Smooth muscle cell of the brain vasculature (primary cell): ENCODE data around the gene PRSS12.
"Not testable (repeated sequence)": the region's sequence is repeated elsewhere in the genome, so short reads cannot be mapped to it uniquely, and the experiment has no call there.

Source experiments
- DNase-seq: peaks from one replicate; pipeline ENCODE4 v3.0.0-alpha.2; 2012; ENCODE audit warnings: low read depth, low spot score

The PRSS12 gene

GRCh38 chr4:118325431-118325830 lies 27.4 kb downstream of the PRSS12 start:
- no peak for DNase-seq

- no peak for DNase-seq
Measured at GRCh38 chr4:118322831-118323502, 29.8 kb downstream of the PRSS12 start.

- DNase-seq = no peak
Measured at GRCh38 chr4:118318931-118319330, 33.9 kb downstream of the PRSS12 start.

DNA sequence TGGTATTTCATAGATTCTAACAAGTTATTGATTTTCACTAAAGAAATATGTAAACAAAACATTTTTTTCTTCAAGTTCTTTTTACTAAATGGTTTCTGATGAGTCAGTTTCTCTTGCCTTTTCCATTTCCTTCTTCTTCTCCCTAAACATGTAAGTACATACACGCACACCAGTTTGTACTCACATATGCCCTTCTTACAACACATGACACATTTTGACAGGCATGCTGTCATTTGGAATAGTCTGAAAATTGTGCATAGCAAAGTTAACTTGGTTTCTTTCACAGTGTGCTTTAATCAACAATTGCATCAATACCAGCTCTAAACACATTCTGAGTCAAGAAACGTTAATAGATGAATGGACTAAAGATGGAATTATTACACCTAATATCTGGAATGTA lies 35.1 kb downstream of the PRSS12 start:
- no peak for DNase-seq

DNA sequence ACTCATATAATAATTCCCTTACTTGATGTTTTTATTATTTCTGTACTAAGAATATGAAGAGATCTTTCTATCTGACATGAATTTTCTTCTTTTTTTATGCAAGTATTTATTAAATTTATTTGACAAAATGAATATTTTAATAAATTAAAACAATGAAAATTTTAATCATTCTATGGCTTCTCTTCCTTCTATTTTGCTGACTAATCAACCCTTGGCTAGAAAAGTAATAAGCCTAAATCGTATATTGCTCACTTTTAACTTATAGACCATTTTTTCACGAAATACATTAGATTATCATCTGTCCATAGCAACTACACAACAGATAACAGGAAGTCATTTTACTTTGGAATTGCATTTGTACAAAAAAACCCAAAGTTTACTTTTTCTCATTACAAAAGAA lies 38.6 kb downstream of the PRSS12 start:
- DNase-seq = no peak

- DNase-seq = no peak
Measured at GRCh38 chr4:118313098-118313497, 39.7 kb downstream of the PRSS12 start.

DNA sequence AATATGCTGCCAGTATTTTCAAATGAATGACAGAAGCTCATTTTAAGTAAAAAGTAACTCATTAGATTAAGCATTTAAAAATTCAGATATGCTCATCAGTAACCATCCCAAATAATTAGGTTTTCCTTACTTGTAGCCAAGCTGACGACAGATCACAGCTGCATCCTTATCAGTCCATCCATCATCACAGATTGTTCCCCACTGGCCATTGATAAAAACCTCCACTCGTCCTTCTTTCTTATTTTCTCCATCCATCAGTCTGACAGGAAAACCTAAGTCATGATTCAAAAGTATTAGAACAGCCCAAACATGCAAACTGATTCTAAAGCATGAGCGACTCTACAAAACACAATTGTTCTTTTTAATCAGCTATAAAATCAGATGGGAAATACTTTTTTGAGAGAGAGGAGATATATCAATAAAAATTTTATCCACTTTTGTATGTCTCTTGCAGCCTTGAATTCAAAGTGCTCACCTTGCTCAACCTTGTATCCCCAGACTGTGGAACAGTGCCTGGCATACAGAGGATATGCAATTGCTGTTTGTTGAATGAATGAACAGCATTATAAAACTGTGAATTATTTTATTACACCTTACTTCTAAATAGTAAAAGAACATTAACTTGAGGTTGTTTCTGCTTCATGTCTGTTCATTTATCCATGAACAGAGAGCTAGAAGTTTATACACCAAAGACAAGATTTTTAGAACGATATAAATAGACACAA lies 44.3 kb downstream of the PRSS12 start:
- DNase-seq = no peak

DNA sequence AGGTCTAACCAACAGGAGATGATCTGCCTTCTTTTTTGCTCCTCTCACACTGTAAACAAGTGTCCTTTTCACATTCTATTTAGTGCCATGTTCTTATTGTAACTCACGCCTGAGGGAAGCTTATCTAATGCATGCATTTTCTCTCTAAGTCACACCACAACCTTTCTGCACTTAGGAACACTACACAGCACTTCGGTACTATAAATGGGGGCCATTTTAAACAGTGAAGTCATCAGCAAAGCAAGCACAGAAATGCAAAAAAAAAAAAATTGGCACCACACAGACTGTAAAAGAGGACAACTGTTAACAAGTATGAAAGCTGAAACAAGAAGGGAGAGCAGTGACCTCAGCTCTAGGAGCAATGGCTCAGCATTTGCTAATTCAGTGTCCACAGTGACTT lies 45.2 kb downstream of the PRSS12 start:
- DNase-seq = no peak

- not testable (repeated sequence) for DNase-seq
Measured at GRCh38 chr4:118299619-118300018, 53.2 kb downstream of the PRSS12 start.

DNA sequence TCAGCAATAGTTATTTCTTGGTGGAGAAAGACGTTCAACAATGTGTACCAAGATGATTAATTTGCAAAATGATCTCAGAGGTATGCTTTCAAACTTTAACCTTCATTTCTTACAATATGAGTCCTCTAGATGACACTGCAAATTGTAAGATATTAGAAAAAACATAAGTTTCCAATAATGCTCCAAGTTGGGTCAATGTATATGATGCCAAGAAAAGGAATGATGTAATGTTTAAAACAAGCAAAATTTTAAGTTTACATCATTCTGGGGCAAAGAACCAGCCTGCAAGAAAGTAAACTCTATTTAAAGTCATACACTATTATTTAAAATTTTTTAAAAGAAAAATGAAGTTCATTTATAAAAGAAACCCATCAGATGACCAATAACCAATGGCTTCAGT lies 56.1 kb downstream of the PRSS12 start:
- no peak for DNase-seq

DNA sequence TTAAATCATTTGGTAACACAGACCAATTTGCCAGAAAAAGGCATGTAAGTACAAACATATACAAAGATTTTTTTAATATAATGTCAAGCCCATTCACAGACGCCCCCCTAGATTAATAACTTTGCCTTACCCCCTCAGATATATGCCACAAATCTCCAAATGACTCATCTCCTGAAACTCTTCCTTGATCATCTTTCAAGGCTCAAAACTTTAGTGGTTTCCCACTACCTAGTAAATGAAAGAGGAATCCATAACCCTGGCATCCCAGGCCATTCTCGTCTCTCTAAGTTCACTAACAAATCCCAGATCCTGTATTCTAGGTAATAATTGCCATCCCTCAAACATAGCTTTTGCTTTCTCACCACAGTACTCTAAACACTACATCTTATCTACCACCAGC lies 61.9 kb downstream of the PRSS12 start:
- no peak for DNase-seq

DNA sequence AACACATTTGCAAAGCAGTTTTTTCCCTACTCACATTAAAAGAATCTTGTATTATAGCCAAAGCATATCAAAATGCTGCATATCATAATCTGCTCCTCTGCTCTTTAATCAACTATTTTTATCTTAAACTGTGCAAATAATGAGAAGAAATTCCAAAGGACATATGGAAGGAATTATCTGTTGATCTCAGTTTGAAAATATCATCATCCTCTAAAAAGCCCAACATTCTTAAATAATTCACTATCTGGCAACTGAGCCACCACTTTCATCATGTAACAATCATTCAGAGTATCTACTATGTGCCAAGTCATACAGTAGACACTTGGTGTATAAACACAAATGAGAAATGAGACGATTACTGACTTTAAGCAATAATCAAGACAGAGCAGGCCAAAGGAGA lies 63.0 kb downstream of the PRSS12 start:
- no peak for DNase-seq

DNA sequence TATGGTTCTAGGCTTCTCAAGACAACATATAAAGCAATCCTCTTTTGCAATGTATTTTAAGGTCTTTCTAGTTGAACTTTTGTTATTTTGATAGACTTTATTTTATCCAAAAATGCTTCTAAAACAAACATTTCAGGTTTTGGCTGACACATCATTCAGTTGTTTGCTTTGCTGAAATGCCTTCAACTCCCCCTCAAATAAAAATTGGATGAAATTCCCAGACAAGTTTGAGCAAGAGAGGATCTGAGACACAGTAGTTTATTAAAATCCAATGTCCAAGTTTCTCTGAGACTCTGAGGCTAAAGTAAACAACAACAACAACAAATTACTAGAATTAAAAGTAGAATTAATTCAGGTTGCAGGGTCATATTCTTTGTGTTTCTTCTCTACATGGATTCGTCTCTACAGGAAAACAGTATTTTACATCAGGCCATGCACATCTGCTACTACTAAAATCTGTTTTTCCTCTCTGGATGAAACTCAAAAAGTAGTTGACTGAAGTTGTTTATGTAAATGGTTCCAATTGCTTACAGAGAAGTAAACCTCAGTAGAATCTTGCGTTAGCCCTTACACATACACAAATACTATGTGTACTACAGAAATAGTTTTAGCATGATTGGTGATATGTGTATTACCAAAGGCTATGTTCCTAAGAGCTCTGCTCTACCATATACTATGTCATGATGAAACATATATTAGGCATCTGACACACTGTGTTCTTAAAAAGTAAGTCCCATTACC lies 64.9 kb downstream of the PRSS12 start:
- DNase-seq = no peak

- no peak for DNase-seq
Measured at GRCh38 chr4:118286685-118287084, 66.1 kb downstream of the PRSS12 start.

GRCh38 chr4:118285931-118286330 lies 66.9 kb downstream of the PRSS12 start:
- no peak for DNase-seq

- DNase-seq = no peak
Measured at GRCh38 chr4:118284169-118284568, 68.6 kb downstream of the PRSS12 start.

- DNase-seq = no peak
Measured at GRCh38 chr4:118282692-118283091, 70.1 kb downstream of the PRSS12 start.

DNA sequence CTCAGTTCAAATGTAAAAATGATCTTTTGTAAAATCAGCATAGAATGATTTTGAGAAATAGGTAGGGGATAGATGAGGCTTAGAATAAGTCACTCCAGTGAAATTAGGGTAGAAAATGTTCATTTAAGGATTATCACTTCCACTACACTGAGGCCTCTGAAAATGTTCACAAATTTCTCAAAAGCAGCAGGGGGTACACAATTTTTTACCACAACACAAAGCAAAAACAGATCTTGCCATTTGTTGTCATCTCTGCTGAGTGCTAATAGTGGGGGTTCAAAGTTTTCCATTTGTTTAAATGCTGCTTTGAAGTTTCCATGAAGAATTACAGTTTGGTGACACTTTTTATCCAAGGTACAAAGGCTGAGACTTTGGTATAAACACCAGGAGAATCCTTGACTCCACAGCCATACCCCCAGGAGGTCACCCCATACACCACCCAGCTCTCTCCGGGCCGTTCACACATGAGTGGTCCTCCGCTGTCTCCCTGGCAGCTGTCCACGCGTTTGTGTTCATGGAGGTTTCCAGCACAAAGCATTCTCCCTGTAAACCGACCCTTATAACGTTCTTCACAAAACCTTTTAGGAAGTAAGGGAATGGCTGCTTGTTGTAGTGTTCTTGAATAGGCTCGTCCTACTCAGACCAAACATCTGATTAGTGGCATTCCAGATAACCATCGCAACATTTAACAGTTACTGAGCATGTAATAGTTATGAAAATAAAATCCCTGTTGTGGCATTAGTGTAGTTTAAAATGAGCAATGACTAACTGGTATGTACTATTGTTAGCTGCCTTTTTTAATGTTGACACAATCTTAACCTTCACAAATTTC lies 71.0 kb downstream of the PRSS12 start:
- DNase-seq = no peak

GRCh38 chr4:118280501-118281218 lies 72.1 kb downstream of the PRSS12 start:
- no peak for DNase-seq

GRCh38 chr4:118279920-118280432 lies 72.8 kb downstream of the PRSS12 start:
- no peak for DNase-seq

GRCh38 chr4:118279328-118279727 lies 73.5 kb downstream of the PRSS12 start:
- DNase-seq = no peak
